ENCODE data around the gene ZNF491. TPM values are rescaled to one million over a fixed set of nuclear protein-coding genes. Genes with fewer than 3 reads are reported as not detected.

ZNF491 gene
- total and polyA plus RNA-seq, 9 of the 15 experiments (the other 6 are each of a cell fraction or from before 2014, with no cell fraction given), result 0.19 to 0.95 (median 0.39) TPM; not detected in 1

GRCh38 chr19:11766597-11767591 is 31.4 kb upstream of the ZNF491 start, which contains the start of gene ZNF441 (continued):
- TF ChIP-seq REST (IDR thresholded peaks at IDR 0.05; ENCODE audit: borderline replicate concordance), result peak; percentile 99
- no peak for TF ChIP-seq REST (CRISPR knock-in tag; IDR thresholded peaks at IDR 0.05; ENCODE audit: low read depth)
- TF ChIP-seq EP400 (IDR thresholded peaks at IDR 0.05), result peak; percentile 93
- peak; percentile 64 for TF ChIP-seq SPI1 (IDR thresholded peaks at IDR 0.05; ENCODE audit: borderline replicate concordance, low read depth, low read length)
- no peak; the same call in 1 of the 2 replicates for TF ChIP-seq NR2C2 (CRISPR knock-in tag; IDR thresholded peaks at IDR 0.05)
- TF ChIP-seq NR2C2 (tag; IDR thresholded peaks at IDR 0.05), result peak; percentile 91
- peak; percentile 81 to 89 for TF ChIP-seq UBTF (IDR thresholded peaks at IDR 0.05; ENCODE audit: borderline replicate concordance in 1 of 2, low read depth in 2 of 2, low read length in 2 of 2)
- peak; percentile 29 to 34; a peak in 1 of 4 replicates for TF ChIP-seq MLLT1 (IDR thresholded peaks at IDR 0.05)
- TF ChIP-seq ARID1B (IDR thresholded peaks at IDR 0.05), result peak; percentile 26; the same call in 1 of the 2 replicates
- peak; percentile 42 for TF ChIP-seq HNRNPLL (IDR thresholded peaks at IDR 0.05; ENCODE audit: low read depth, low read length, poor library complexity, severe bottlenecking)
- 0 out of 3 replicates have a peak, but pooled peaks of 1 of the 2 experiments have one; percentile 13 for TF ChIP-seq CBX3 (IDR thresholded peaks at IDR 0.05; ENCODE audit: borderline replicate concordance in 1 of 2, low read length in 2 of 2)
- TF ChIP-seq ETV1 (tag; conservative IDR thresholded peaks at IDR 0.05; ENCODE audit: low read depth), result peak; percentile 76; the same call in 1 of the 2 replicates
- peak; percentile 51; the same call in 1 of the 2 replicates for TF ChIP-seq ETV5 (CRISPR knock-in tag; IDR thresholded peaks at IDR 0.05; ENCODE audit: low read depth)
- TF ChIP-seq RB1 (IDR thresholded peaks at IDR 0.05; ENCODE audit: low read depth), result peak; percentile 60

Measured in K562 (cell line).